Urinary bladder (tissue), 4 donors: ENCODE measurements around the gene SPECC1. TPM values are rescaled to one million over a fixed set of nuclear protein-coding genes. Genes with fewer than 3 reads are reported as not detected.
"Not testable (repeated sequence)": the region's sequence is repeated elsewhere in the genome, so short reads cannot be mapped to it uniquely, and the experiment has no call there.

Experiments
- DNase-seq: peaks from one replicate; pipeline ENCODE4 v3.0.0-alpha.2; 2015; ENCODE audit errors: extremely low spot score
- H3K27ac ChIP-seq: one replicate; pipeline ENCODE4 v1.5.1; 2013; ENCODE audit warnings: low read depth, mild to moderate bottlenecking, moderate library complexity
- H3K36me3 ChIP-seq: one replicate; pipeline ENCODE4 v1.6.1; 2013; ENCODE audit warnings: mild to moderate bottlenecking, moderate library complexity; ENCODE audit not compliant: insufficient read depth
- H3K4me1 ChIP-seq: one replicate; pipeline ENCODE4 v1.6.1; 2013; ENCODE audit warnings: mild to moderate bottlenecking, moderate library complexity; ENCODE audit not compliant: insufficient read depth
- H3K4me3 ChIP-seq: one replicate; pipeline ENCODE4 v1.5.1; 2013; ENCODE audit warnings: low read depth, low read length
- WGBS: extraction: QIAGEN DNeasy Blood & Tissue Kit; methylation state at CpG from one replicate; pipeline ENCODE4 v1.1.7; 2013; 5-methylcytosine and 5-hydroxymethylcytosine counted together
- polyA plus RNA-seq: library from polyadenylated mRNA; stranded (reverse); fragments of 200-250 nt; gene quantifications from one replicate; pipeline ENCODE4 v1.2.3, GENCODE V29; 2013
- total RNA-seq: library from RNA; depleted of rRNA; stranded (reverse); fragments of >200 nt; gene quantifications from one replicate; pipeline ENCODE4 v1.2.3, GENCODE V29; 2014
- donor health status: healthy with polysubstance abuse.
- donor health status: healthy.

Gene SPECC1
- total and polyA plus RNA-seq, 2 donors, result 9.8 to 23.5 TPM

DNA sequence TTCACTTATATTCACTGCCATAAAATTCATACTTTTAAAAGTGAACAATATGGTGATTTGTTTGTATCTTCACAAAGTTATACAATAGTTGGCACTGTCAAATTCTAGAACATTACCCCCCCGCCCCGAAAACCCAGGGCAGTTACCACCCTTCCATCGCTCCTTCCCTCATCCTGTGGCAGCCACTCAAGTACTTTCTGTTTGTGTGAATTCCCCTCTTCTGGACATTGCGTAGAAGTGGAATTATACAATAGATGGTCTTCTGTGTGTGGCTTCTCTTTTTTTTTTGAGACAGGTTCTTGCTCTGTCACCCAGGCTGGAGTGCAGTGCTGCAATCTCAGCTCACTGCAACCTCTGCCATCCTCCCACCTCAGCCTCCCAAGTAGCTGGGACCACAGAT, 58.6 kb downstream of the SPECC1 start:
- no peaks in the 10 kb centered on the region for H3K4me1 ChIP-seq
- no peaks in the 10 kb centered on the region for H3K36me3 ChIP-seq
- DNase-seq, result no peak
- H3K27ac ChIP-seq, result no peak overlapping the region
- 85% methylated on average over 4 of the region's 4 CpGs for WGBS
- H3K4me3 ChIP-seq, result no peak overlapping the region

DNA sequence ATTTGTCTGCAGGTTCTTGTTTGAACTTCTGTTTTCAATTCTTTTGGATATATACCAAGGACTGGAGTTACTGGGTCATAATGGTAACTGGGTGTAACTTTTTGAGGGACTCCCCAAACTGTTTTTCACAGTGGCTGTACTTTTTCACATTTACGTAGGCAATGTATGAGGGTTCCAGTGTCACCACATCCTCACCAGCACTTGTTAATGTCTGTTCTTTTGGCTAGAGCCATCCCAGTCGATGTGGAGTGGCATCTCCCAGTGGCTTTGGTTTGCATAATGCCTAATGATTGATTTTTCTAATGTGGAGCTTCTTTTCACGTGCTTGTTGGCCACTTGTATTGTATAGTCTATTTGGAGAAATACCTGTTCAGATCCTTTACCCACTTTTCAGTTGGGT, 59.3 kb downstream of the SPECC1 start:
- WGBS, result 85% methylated on average over 3 of the region's 3 CpGs
- Histone ChIP-seq H3K4me1 (no peaks in the 10 kb centered on the region), H3K27ac (no peak overlapping the region), H3K36me3 (no peaks in the 10 kb centered on the region), H3K4me3 (no peak overlapping the region)
- no peak for DNase-seq

DNA sequence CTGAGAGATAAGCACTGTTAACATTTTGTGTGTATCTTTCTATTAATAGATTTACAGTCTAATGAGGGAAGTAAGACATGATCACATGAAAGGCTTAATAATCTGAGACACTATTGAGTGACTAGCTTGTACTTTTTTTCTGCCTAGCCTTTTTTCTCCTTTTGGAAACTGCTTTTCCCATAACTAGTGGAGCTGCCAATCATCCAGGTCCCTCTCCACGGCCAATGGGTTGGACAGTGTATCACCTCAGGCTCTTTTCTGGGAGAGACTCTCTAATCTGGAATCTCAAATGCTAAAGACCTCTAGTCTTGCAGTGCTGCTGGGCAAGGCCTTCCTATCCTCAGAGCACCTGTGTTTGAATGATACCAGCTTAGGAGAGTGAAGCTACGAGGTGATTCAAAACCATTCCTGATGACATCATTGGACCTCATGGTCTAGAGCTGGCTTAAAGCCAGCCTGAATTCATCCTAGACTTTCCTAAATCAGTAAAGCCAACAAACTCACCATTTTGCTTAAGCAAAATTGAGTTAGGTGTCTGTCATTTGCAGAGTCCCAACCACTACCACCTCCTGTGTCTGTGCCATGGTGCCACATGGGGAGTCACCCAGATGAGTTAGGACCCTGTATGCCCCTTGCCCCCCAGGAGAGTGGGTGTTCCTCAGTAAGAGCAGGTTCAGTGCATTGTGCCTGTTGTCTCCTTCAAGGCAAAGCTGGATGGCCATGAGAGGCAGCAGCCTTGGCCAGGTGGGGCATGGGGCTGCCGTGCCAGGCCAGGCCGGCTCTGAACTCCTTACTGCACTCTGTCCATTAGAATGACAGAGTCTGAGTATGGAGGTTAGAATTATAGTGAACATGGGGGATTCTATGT, 62.9 kb downstream of the SPECC1 start:
- Histone ChIP-seq H3K36me3 (no peaks in the 10 kb centered on the region), H3K4me3 (no peak overlapping the region), H3K27ac (no peak overlapping the region), H3K4me1 (no peaks in the 10 kb centered on the region)
- 85% methylated on average over 4 of the region's 4 CpGs for WGBS
- no peak for DNase-seq

DNA sequence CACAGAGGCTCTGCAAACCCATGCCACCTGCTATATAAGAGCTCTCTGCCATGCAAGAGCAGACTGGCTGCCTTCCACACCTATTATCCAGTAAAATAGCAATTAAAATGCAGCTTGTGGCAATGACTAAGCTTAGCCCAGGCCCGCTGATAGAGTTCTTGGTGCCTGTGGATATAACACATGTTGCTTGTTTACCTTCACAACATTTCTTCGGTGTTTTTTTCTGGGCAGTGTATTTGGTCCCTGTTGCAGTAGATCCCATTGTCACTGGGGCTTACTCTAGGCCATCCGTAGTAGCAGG, 63.5 kb downstream of the SPECC1 start:
- 89% methylated on average over 3 of the region's 3 CpGs for WGBS
- H3K27ac ChIP-seq, result no peak overlapping the region
- H3K4me1 ChIP-seq, result no peaks in the 10 kb centered on the region
- H3K36me3 ChIP-seq, result no peaks in the 10 kb centered on the region
- H3K4me3 ChIP-seq, result no peak overlapping the region
- DNase-seq, result no peak

DNA sequence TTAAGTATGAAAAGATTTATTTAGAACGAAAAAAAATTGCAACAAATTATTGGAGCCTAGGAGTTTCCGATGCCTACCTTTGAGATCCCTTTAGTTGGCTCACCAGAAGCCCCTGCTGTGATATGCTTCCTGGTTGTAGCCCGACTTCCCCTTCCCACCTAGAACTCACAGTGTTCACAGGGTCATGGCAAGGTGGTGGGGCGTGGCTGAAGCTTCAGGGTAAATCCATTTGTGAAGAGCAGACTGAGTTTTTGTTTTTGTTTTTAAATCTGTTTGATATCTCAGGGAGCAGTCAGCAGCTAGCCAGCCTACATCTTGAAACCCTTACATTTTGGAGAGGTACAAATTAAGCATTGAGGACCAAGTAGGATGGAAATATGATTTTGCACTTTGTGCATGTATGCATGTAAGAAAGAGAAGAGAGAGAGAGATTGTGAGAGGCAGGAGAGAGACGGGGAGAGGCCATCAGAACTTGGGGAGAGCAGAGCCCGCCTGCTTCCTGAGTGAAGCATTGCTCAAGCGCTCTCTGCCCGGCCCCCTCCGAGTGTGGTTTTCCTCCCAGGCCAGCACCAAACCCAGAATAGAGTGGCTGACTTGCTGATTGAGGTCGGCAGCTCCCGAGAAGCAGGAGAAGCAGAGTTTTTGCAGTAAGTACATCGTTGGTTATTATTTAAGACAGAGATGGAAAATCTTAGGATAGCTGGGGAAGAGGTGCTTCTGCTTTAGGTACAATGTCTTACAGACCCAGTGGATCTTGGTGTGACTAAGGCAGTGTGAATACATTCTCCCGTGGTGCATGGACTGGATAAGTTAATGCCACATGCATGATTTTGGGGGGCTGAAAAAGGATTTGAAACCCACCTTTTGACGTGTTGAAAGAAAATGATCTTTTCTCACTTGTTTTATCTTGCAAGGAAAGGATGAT, 64.2 kb downstream of the SPECC1 start:
- no peak overlapping the region for H3K4me3 ChIP-seq
- 49% methylated on average over 14 of the region's 14 CpGs for WGBS

DNA sequence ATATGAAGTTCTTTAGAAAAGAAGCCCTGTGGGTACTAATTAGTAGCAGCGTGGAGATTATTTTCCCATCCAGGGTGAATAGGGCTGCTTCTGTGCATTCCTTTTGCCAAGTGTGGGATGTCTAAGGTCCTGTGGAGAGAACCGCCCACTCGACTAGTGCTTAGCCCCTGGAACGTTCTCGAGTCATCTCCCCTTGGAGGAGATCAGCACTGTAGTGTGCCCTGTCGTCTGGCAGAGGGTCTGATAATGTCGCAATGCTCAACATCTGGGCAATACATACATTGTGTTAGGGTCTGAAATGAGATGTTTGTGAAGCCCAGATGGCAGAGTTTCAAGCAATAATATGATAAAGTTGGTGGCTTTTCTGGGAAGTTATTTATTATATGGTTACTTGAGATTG, 64.8 kb downstream of the SPECC1 start:
- Histone ChIP-seq H3K4me3 (no peak overlapping the region), H3K27ac (no peak overlapping the region), H3K4me1 (no peaks in the 10 kb centered on the region), H3K36me3 (no peaks in the 10 kb centered on the region)
- DNase-seq, result no peak
- WGBS, result 57% methylated on average over 7 of the region's 7 CpGs

More for the DNA sequence above, 64.2 kb downstream of the SPECC1 start:
- no peak overlapping the region for H3K27ac ChIP-seq
- H3K36me3 ChIP-seq, result no peaks in the 10 kb centered on the region
- no peak for DNase-seq
- no peaks in the 10 kb centered on the region for H3K4me1 ChIP-seq

DNA sequence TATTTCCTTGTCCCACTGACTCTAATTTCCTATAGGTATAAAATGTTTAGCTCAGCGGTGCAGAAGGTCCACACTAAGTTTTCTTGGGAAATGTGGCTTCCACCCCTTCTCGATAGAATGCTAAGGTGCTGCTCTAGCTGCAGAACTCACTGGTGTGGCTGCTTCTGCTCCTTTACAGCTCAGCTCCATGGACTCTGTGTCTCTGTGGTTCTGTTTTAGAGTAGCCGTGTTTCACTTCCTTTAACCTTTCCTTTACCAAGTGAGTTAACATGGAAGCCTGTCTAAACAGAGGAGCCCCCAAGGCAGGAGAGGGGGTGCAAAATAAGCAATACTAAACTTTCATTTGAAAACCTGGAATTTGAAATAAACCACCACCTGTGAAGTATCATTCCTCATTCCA, 65.3 kb downstream of the SPECC1 start:
- Histone ChIP-seq H3K4me3 (no peak overlapping the region), H3K27ac (no peak overlapping the region), H3K4me1 (no peaks in the 10 kb centered on the region), H3K36me3 (no peaks in the 10 kb centered on the region)
- 68% methylated on average over 3 of the region's 3 CpGs for WGBS
- no peak for DNase-seq

DNA sequence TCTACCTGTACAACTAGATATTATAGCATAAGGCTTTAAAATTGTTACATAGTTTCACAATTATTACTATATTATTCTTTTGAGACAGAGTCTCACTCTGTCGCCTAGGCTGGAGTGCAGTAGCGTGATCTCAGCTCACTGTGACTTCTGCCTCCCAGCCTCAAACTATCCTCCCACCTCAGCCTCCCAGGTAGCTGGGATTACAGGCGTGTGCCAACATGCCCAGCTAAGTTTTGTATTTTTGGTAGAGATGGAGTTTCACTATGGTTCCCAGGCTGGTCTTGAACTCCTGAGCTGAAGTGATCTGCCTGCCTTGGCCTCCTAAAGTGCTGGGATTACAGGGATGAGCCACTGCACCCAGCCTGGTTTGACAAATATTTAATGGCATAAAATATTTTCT, 67.0 kb downstream of the SPECC1 start:
- not testable (repeated sequence) for H3K27ac ChIP-seq, H3K36me3 ChIP-seq, H3K4me3 ChIP-seq, DNase-seq, H3K4me1 ChIP-seq
- 92% methylated on average over 3 of the region's 3 CpGs for WGBS

DNA sequence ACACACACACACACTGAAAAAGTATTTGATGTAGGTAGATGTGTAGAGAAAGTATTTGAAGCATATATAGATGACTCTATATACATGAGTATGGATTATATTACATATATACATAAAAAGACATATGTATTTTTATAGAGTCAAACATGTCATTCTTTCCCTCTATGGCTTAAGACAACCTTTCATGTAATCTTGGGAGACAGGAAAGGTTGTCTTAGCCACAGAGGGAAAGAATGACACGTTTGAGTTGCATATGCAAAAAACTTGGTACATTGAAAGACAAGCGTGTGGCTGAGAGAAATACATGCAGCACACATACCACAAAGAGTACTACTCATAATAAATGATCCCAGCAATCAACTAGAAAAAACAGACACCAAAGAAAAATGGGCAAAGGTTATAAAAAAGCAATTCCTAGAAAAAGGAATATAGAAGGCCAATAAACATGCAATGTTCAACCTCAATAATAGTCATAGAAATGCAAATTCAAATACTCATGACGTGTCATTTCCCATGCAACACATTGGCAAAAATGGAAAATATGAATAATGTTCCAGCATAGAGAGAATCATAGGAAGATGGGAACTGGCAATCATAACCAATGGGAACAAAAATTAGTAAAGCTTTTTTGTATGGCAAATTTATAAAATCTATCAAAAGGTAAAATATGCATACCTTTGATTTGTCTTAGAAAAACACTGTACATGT, 69.0 kb downstream of the SPECC1 start:
- Histone ChIP-seq H3K4me1 (no peaks in the 10 kb centered on the region), H3K27ac (no peak overlapping the region), H3K36me3 (no peaks in the 10 kb centered on the region), H3K4me3 (no peak overlapping the region)
- 78% methylated on average over 3 of the region's 3 CpGs for WGBS
- DNase-seq, result no peak

DNA sequence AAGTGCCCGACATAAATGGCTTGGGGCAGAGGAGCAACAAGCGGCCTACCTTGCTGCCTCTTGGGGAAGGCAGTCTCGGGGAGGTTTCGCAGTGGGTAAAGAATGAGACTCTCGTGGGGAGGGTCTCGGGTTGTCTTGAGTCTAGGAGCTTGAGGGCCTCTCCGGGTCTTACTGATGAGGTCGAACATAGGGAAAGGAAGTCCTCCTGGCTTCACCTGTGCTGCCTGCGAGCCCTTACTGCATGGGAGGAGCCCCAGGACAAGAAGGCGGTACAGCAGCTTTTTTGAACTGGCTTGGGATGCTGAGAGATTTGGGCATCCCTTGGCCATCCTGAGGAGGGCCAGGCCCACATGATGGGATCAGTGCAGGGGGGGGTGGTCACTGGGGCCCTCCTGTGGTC, 71.4 kb downstream of the SPECC1 start:
- H3K36me3 ChIP-seq, result no peaks in the 10 kb centered on the region
- H3K4me3 ChIP-seq, result no peak overlapping the region
- no peaks in the 10 kb centered on the region for H3K4me1 ChIP-seq
- DNase-seq, result no peak
- WGBS, result 88% methylated on average over 10 of the region's 10 CpGs
- H3K27ac ChIP-seq, result no peak overlapping the region

DNA sequence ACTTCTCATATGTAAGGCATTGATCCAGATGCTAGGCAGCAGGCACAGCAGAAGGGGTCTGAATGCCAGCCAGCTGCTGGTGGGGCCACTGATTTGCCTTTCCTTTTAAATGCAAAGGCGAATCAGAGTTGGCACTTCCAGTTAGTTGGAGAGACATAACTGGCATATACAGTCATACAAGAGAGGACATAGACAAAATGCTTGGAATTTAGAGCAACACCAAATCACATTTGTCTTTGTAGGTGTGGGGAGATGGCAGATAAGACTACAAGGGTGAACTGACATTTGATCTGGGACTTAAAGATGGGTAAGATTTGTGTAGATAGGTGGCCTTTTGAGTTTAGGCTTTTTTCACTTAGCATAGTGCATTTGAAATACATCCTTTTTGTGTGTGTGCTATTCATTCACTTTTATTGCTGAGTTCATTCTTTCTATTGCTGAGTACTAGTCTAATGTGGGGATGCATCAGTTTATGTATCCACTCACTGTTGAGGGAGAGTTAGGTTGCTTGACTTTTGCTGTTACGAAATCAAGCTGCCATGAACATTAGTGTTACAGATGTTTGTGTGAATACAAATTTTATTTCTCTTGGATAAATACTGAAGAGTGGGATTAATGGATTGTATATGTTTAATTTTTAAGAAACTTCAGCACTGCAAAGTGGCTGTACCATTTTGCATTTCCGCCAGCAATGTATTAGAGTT, 74.1 kb downstream of the SPECC1 start:
- Histone ChIP-seq H3K27ac (no peak overlapping the region), H3K4me1 (no peaks in the 10 kb centered on the region), H3K4me3 (no peak overlapping the region), H3K36me3 (no peaks in the 10 kb centered on the region)
- 77% methylated on average over 3 of the region's 3 CpGs for WGBS
- DNase-seq, result no peak

DNA sequence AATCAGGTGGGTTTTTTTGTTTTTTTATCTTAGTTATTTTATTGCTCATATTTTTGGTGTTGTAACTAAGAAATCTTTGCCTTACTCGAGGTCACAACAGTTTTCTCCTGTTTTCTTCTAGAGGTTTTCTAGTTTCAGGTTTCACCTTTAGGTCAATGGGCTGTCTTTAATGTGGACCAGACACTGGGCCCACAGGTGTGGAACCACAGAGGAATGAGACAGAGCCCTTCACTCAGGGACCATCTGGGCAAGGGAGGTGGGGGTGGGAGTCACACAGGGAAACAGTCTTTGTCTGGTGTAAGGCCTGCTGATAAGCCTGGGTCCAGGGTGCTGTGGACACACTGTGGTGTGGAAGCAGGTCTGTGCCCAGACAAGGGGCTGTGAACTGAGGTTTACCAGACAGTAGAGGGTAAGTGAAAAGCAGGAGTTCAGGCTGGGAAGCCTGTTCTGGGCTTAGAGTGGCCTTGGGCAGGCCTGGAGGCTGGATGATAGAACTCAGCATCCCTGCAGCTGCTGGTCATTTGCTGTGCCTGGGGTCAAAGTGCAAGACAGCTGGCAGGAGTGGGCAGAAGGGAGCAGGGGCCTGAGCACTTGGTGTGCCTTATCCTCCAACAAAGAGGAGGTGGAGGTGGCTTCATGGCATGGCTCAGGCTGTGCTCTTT, 75.6 kb downstream of the SPECC1 start:
- H3K27ac ChIP-seq, result no peak overlapping the region
- no peaks in the 10 kb centered on the region for H3K4me1 ChIP-seq
- no peaks in the 10 kb centered on the region for H3K36me3 ChIP-seq
- no peak overlapping the region for H3K4me3 ChIP-seq
- no peak for DNase-seq
- WGBS, result 79% methylated on average over 1 of the region's 1 CpG
